ENCODE measurements around the gene UGT1A10.

The UGT1A10 gene

GRCh38 chr2:233820774-233821105 lies 184.5 kb downstream of the UGT1A10 start:
- Histone ChIP-seq H3K36me3 (ENCODE audit: control insufficient read depth, insufficient read depth, low read length) (no peaks in the 10 kb centered on the region), H3K4ac (ENCODE audit: low read depth, low read length) (no peak overlapping the region), H2BK5ac (ENCODE audit: low read length) (no peak overlapping the region), H3K27ac (ENCODE audit: low read depth, low read length) (no peak overlapping the region), H2BK120ac (ENCODE audit: low read depth, low read length) (no peak overlapping the region), H3K23ac (ENCODE audit: low read length) (no peak overlapping the region), H3K4me2 (ENCODE audit: low read length) (no peak overlapping the region), H3K56ac (ENCODE audit: low read length) (no peak overlapping the region), H3K18ac (ENCODE audit: low read length) (no peak overlapping the region), H3K27me3 (ENCODE audit: insufficient read depth, low read length, poor library complexity) (no peaks in the 10 kb centered on the region), H2BK15ac (replicated peaks; ENCODE audit: low read depth) (no peak overlapping the region), H3K4me3 (ENCODE audit: low read length) (no peak overlapping the region), H3K9ac (ENCODE audit: low read length) (no peak overlapping the region), H4K8ac (ENCODE audit: low read depth, low read length) (no peak overlapping the region), H3K4me1 (ENCODE audit: control insufficient read depth, low read depth, low read length) (no peaks in the 10 kb centered on the region), H4K5ac (ENCODE audit: low read length) (no peak overlapping the region), H3K79me1 (ENCODE audit: low read length) (no peaks in the 10 kb centered on the region), H3K79me2 (ENCODE audit: control insufficient read depth, insufficient read depth, low read length) (no peaks in the 10 kb centered on the region), H2AK5ac (ENCODE audit: low read length) (no peak overlapping the region)
- WGBS (ENCODE audit: extremely low coverage, insufficient coverage, low lambda C conversion rate), result no CpG with 5 or more reads among the region's 6 CpGs
- DNase-seq, result no peak

DNA sequence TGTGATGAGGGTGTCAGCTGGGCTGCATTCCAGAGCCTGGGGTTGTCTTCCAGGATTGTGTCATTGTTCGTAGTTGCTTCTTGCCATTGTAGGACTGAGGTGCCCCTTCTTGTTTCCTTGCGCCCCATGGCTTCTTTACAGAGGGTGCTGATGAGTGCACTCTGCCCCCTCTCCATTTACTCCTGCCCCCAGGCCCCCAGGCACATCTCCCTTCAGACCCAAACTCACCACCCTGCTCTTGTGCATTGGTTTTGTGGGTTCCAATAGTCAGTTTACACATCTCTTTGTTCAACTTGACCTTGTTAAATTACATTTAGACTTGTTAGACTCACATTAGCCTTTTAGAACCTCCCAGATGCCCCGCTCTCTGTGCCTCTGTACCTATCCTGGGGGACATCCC lies 184.9 kb downstream of the UGT1A10 start:
- Histone ChIP-seq H3K79me2 (ENCODE audit: control insufficient read depth, insufficient read depth, low read length) (no peaks in the 10 kb centered on the region), H4K5ac (ENCODE audit: low read length) (no peak overlapping the region), H2BK15ac (replicated peaks; ENCODE audit: low read depth) (no peak overlapping the region), H3K79me1 (ENCODE audit: low read length) (no peaks in the 10 kb centered on the region), H3K4me2 (ENCODE audit: low read length) (no peak overlapping the region), H2BK120ac (ENCODE audit: low read depth, low read length) (no peak overlapping the region), H3K4me1 (ENCODE audit: control insufficient read depth, low read depth, low read length) (no peaks in the 10 kb centered on the region), H3K56ac (ENCODE audit: low read length) (no peak overlapping the region), H4K8ac (ENCODE audit: low read depth, low read length) (no peak overlapping the region), H3K23ac (ENCODE audit: low read length) (no peak overlapping the region), H3K36me3 (ENCODE audit: control insufficient read depth, insufficient read depth, low read length) (no peaks in the 10 kb centered on the region), H3K27me3 (ENCODE audit: insufficient read depth, low read length, poor library complexity) (no peaks in the 10 kb centered on the region), H3K18ac (ENCODE audit: low read length) (no peak overlapping the region), H2AK5ac (ENCODE audit: low read length) (no peak overlapping the region), H3K4ac (ENCODE audit: low read depth, low read length) (no peak overlapping the region), H2BK5ac (ENCODE audit: low read length) (no peak overlapping the region), H3K27ac (ENCODE audit: low read depth, low read length) (no peak overlapping the region), H3K9ac (ENCODE audit: low read length) (no peak overlapping the region), H3K4me3 (ENCODE audit: low read length) (no peak overlapping the region)
- no CpG with 5 or more reads among the region's 3 CpGs for WGBS (ENCODE audit: extremely low coverage, insufficient coverage, low lambda C conversion rate)
- DNase-seq, result no peak

DNA sequence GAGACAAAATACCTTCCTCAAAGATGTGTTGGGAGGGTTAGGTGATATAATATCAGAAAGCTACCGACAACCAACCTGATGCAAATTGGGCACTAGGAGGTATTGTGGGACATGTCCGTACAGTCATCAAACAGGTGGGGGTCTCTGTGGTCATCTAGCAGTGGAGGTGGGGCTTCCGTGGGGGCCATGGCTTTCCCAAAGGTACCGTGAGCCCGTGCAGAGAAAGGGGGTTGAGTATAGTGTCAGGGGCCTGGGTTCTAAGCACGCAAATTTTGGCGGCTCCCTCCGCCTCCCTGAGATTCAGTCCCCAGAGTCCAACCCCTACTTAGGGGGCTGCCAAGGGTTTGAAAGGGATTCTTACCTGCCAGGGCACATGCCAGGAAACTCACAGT lies 185.5 kb downstream of the UGT1A10 start:
- Histone ChIP-seq H3K9ac (ENCODE audit: low read length) (no peak overlapping the region), H3K36me3 (ENCODE audit: control insufficient read depth, insufficient read depth, low read length) (no peaks in the 10 kb centered on the region), H3K56ac (ENCODE audit: low read length) (no peak overlapping the region), H3K4me2 (ENCODE audit: low read length) (no peak overlapping the region), H3K23ac (ENCODE audit: low read length) (no peak overlapping the region), H3K4me3 (ENCODE audit: low read length) (no peak overlapping the region), H4K5ac (ENCODE audit: low read length) (no peak overlapping the region), H2BK15ac (replicated peaks; ENCODE audit: low read depth) (no peak overlapping the region), H2AK5ac (ENCODE audit: low read length) (no peak overlapping the region), H4K8ac (ENCODE audit: low read depth, low read length) (no peak overlapping the region), H2BK5ac (ENCODE audit: low read length) (no peak overlapping the region), H3K79me2 (ENCODE audit: control insufficient read depth, insufficient read depth, low read length) (no peaks in the 10 kb centered on the region), H3K4me1 (ENCODE audit: control insufficient read depth, low read depth, low read length) (no peaks in the 10 kb centered on the region), H3K79me1 (ENCODE audit: low read length) (no peaks in the 10 kb centered on the region), H3K27me3 (ENCODE audit: insufficient read depth, low read length, poor library complexity) (no peaks in the 10 kb centered on the region), H3K18ac (ENCODE audit: low read length) (no peak overlapping the region), H3K27ac (ENCODE audit: low read depth, low read length) (no peak overlapping the region), H3K4ac (ENCODE audit: low read depth, low read length) (no peak overlapping the region), H2BK120ac (ENCODE audit: low read depth, low read length) (no peak overlapping the region)
- WGBS (ENCODE audit: extremely low coverage, insufficient coverage, low lambda C conversion rate), result no CpG with 5 or more reads among the region's 8 CpGs
- no peak for DNase-seq

GRCh38 chr2:233822101-233822771 lies 186.0 kb downstream of the UGT1A10 start:
- no peak overlapping the region for H3K4me2 ChIP-seq (ENCODE audit: low read length)
- H2AK5ac ChIP-seq (ENCODE audit: low read length), result no peak overlapping the region
- no peak overlapping the region for H2BK15ac ChIP-seq (replicated peaks; ENCODE audit: low read depth)
- WGBS (ENCODE audit: extremely low coverage, insufficient coverage, low lambda C conversion rate), result no CpG with 5 or more reads among the region's 21 CpGs
- H3K79me2 ChIP-seq (ENCODE audit: control insufficient read depth, insufficient read depth, low read length), result no peaks in the 10 kb centered on the region
- H3K27me3 ChIP-seq (ENCODE audit: insufficient read depth, low read length, poor library complexity), result no peaks in the 10 kb centered on the region
- no peaks in the 10 kb centered on the region for H3K36me3 ChIP-seq (ENCODE audit: control insufficient read depth, insufficient read depth, low read length)
- H3K4me1 ChIP-seq (ENCODE audit: control insufficient read depth, low read depth, low read length), result no peaks in the 10 kb centered on the region
- no peak overlapping the region for H3K4me3 ChIP-seq (ENCODE audit: low read length)
- H3K18ac ChIP-seq (ENCODE audit: low read length), result no peak overlapping the region
- H3K4ac ChIP-seq (ENCODE audit: low read depth, low read length), result no peak overlapping the region
- H2BK120ac ChIP-seq (ENCODE audit: low read depth, low read length), result no peak overlapping the region
- no peak overlapping the region for H3K23ac ChIP-seq (ENCODE audit: low read length)
- no peak overlapping the region for H2BK5ac ChIP-seq (ENCODE audit: low read length)
- no peak for DNase-seq
- H4K5ac ChIP-seq (ENCODE audit: low read length), result no peak overlapping the region
- no peak overlapping the region for H4K8ac ChIP-seq (ENCODE audit: low read depth, low read length)
- no peaks in the 10 kb centered on the region for H3K79me1 ChIP-seq (ENCODE audit: low read length)
- no peak overlapping the region for H3K56ac ChIP-seq (ENCODE audit: low read length)
- H3K9ac ChIP-seq (ENCODE audit: low read length), result no peak overlapping the region
- H3K27ac ChIP-seq (ENCODE audit: low read depth, low read length), result no peak overlapping the region
